C1 segment of cervical spinal cord (tissue), 14 donors: ENCODE results near the gene RTKN.
A peak's percentile ranks its signal among the peaks of the same experiment; 100 is the strongest.

Experiments
- DNase-seq, 14 donors: peaks; one replicate each; lab custom pipeline; 2025; lab: John Stamatoyannopoulos, UW

The RTKN gene

GRCh38 chr2:74379851-74380789 is 61.6 kb downstream of the RTKN start, which contains the start of gene DCTN1:
Gene DCTN1, minus strand, starts transcription at chr2:74380311. Its CDS starts 274 bp downstream, at chr2:74380037.
- peak in 13 of 14 donors; percentile 16 to 73 (median 58) for DNase-seq

- no peak for DNase-seq
Measured at GRCh38 chr2:74378007-74378406, 63.7 kb downstream of the RTKN start.

GRCh38 chr2:74375838-74376237 is 65.9 kb downstream of the RTKN start:
- DNase-seq: no peak
